OCI-LY7 (cell line): Measurements from ENCODE around the gene SETD3. TPM values are rescaled to one million over a fixed set of nuclear protein-coding genes. Genes with fewer than 3 reads are reported as not detected.

Experiments
- BruUV-seq: library from RNA; stranded (reverse); fragments of 400-500 nt; replicated peaks from 2 replicates; lab custom pipeline; 2021; lab: Mats Ljungman, UMichigan
- CTCF ChIA-PET: fragments of 300-600 bp; sonication (Branson Sonifier 250); formaldehyde crosslinking; loops from one replicate; lab custom pipeline; 2022; ENCODE audit warnings: antibody characterized with exemption; ENCODE audit not compliant: unreplicated experiment; lab: Charles Lee
- POLR2A ChIA-PET: fragments of 300-600 bp; sonication (Branson Sonifier 250); formaldehyde crosslinking; loops from one replicate; lab custom pipeline; 2022; ENCODE audit warnings: antibody characterized with exemption; lab: Charles Lee
- DNase-seq: peaks from one replicate; pipeline ENCODE4 v3.0.0-alpha.2; 2015; ENCODE audit warnings: low spot score
- H2AFZ ChIP-seq: fragments of 200-600 bp; sonication (generic), shearing (Covaris generic); 2 replicates; pipeline ENCODE4 v1.6.1; 2014; ENCODE audit warnings: mild to moderate bottlenecking, antibody characterized with exemption, low read length, moderate library complexity
- H3K27ac ChIP-seq: fragments of 200-600 bp; sonication (generic); 2 replicates; pipeline ENCODE4 v1.5.1; 2014; ENCODE audit warnings: mixed run types, low read depth, mild to moderate bottlenecking, moderate library complexity, low read length, inconsistent platforms; ENCODE audit not compliant: poor library complexity, severe bottlenecking
- H3K36me3 ChIP-seq: fragments of 200-600 bp; sonication (generic); 2 replicates; pipeline ENCODE4 v1.6.1; 2014; ENCODE audit warnings: mild to moderate bottlenecking, antibody characterized with exemption, low read length, moderate library complexity, mixed read lengths; ENCODE audit not compliant: insufficient read depth
- H3K4me1 ChIP-seq: fragments of 200-600 bp; sonication (generic); 2 replicates; pipeline ENCODE4 v1.5.1; 2014; ENCODE audit warnings: mild to moderate bottlenecking, low read length; ENCODE audit not compliant: insufficient read depth, poor library complexity, severe bottlenecking
- H3K4me2 ChIP-seq: fragments of 200-600 bp; sonication (generic); 2 replicates; pipeline ENCODE4 v1.6.1; 2014; ENCODE audit warnings: mild to moderate bottlenecking, low read length
- H3K4me3 ChIP-seq: fragments of 200-600 bp; sonication (generic); 2 replicates; pipeline ENCODE4 v1.5.1; 2014; ENCODE audit warnings: mild to moderate bottlenecking, low read depth, low read length; ENCODE audit not compliant: poor library complexity, severe bottlenecking
- H3K79me2 ChIP-seq: fragments of 200-600 bp; sonication (generic); 2 replicates; pipeline ENCODE4 v1.6.1; 2016; ENCODE audit warnings: low read depth, mild to moderate bottlenecking, low read length, moderate library complexity, mixed read lengths; ENCODE audit not compliant: insufficient read depth
- H3K9me2 ChIP-seq: fragments of 200-600 bp; sonication (generic); 2 replicates; pipeline ENCODE4 v1.6.1; 2016; ENCODE audit warnings: mild to moderate bottlenecking, low read length, mixed read lengths; ENCODE audit not compliant: insufficient read depth
- H3K9me3 ChIP-seq: fragments of 200-600 bp; sonication (generic); 2 replicates; pipeline ENCODE4 v1.6.1; 2014; ENCODE audit warnings: mild to moderate bottlenecking, mixed run types, low read length, mixed read lengths
- H4K20me1 ChIP-seq: fragments of 200-600 bp; sonication (generic); 2 replicates; pipeline ENCODE4 v1.6.1; 2014; ENCODE audit warnings: mild to moderate bottlenecking, antibody characterized with exemption, low read length, moderate library complexity, mixed read lengths; ENCODE audit not compliant: insufficient read depth
- CTCF ChIP-seq: fragments of 200-600 bp; sonication (generic); conservative IDR thresholded peaks from 2 replicates; pipeline ENCODE4 v1.5.1; 2014; ENCODE audit warnings: mild to moderate bottlenecking, antibody characterized with exemption, low read length, moderate library complexity, mixed read lengths
- EZH2phosphoT487 ChIP-seq: fragments of 200-600 bp; sonication (generic); IDR thresholded peaks from 2 replicates; pipeline ENCODE4 v1.6.1; 2018; ENCODE audit warnings: low read depth, borderline replicate concordance, mild to moderate bottlenecking, mixed run types, antibody characterized with exemption, low read length, moderate library complexity, mixed read lengths
- intact Hi-C: fragments of 100-400 bp; cut with micrococcal nuclease; formaldehyde crosslinking; loops from one replicate; pipeline ENCODE4 v1.10.0; 2022; ENCODE audit not compliant: unreplicated experiment
- total RNA-seq, 2 experiments: library from RNA; depleted of rRNA in 1 of 2; stranded (reverse); fragments of >200 nt in 1 of 2; shearing (Covaris generic) in 1 of 2; gene quantifications; 2 replicates each; pipeline ENCODE4 v1.2.3, GENCODE V29; 2014 to 2022

Gene SETD3
- total RNA-seq, 2 experiments from 2014 or later = 42.4 to 65.5 TPM

- TF ChIP-seq CTCF (no peak), EZH2phosphoT487 (no peak)
- intact Hi-C loops = no loop called here
- Histone ChIP-seq H3K9me3 (no peaks in the 10 kb centered on the region), H4K20me1 (no peaks in the 10 kb centered on the region), H3K27ac (no peak overlapping the region), H3K4me1 (no peaks in the 10 kb centered on the region), H3K4me3 (no peak overlapping the region), H3K79me2 (no peaks in the 10 kb centered on the region), H3K4me2 (no peak overlapping the region), H3K36me3 (no peaks in the 10 kb centered on the region), H2AFZ (no peak overlapping the region), H3K9me2 (no peaks in the 10 kb centered on the region)
- no peak for DNase-seq
- POLR2A ChIA-PET = interaction anchor here (0.7 kb wide), 1 partner anchor 12 kb away, joined by 3 read pairs; no protein-coding TSS in a partner anchor
- CTCF ChIA-PET = no interaction called here
- BruUV-seq = no TSS peak
These were observed 120.8 kb downstream of the SETD3 start for GRCh38 chr14:99359906-99360305.

- Histone ChIP-seq H3K4me2 (no peak overlapping the region), H2AFZ (no peak overlapping the region), H3K4me1 (no peaks in the 10 kb centered on the region), H3K36me3 (no peaks in the 10 kb centered on the region), H3K9me2 (no peaks in the 10 kb centered on the region), H3K4me3 (no peak overlapping the region), H3K79me2 (no peaks in the 10 kb centered on the region), H3K27ac (no peak overlapping the region), H3K9me3 (no peaks in the 10 kb centered on the region), H4K20me1 (no peaks in the 10 kb centered on the region)
- ChIA-PET CTCF (no interaction called here), POLR2A (no interaction called here)
- intact Hi-C loops = no loop called here
- BruUV-seq = no TSS peak
- DNase-seq = no peak
- TF ChIP-seq CTCF (no peak), EZH2phosphoT487 (no peak)
These were observed 122.7 kb downstream of the SETD3 start for GRCh38 chr14:99357916-99358390.

GRCh38 chr14:99357151-99357915, 123.3 kb downstream of the SETD3 start:
- H3K79me2 ChIP-seq = no peaks in the 10 kb centered on the region
- TF ChIP-seq CTCF (no peak), EZH2phosphoT487 (no peak)
- BruUV-seq = no TSS peak
- H2AFZ ChIP-seq = no peak overlapping the region
- H3K36me3 ChIP-seq = no peaks in the 10 kb centered on the region
- DNase-seq = no peak
- POLR2A ChIA-PET = no interaction called here
- H3K9me2 ChIP-seq = no peaks in the 10 kb centered on the region
- H4K20me1 ChIP-seq = no peaks in the 10 kb centered on the region
- H3K27ac ChIP-seq = no peak overlapping the region
- no peaks in the 10 kb centered on the region for H3K9me3 ChIP-seq
- H3K4me1 ChIP-seq = no peaks in the 10 kb centered on the region
- intact Hi-C loops = no loop called here
- CTCF ChIA-PET = no interaction called here
- no peak overlapping the region for H3K4me2 ChIP-seq
- H3K4me3 ChIP-seq = no peak overlapping the region
